ENCODE measurements around the gene RNF175. TPM values are rescaled to one million over a fixed set of nuclear protein-coding genes. Genes with fewer than 3 reads are reported as not detected.

RNF175 gene
- total and polyA plus RNA-seq, 4 donors: 0.15 to 1.8 (median 0.16) TPM

- TF ChIP-seq CTCF (IDR thresholded peaks at IDR 0.05; ENCODE audit: control extremely low read depth, extremely low read depth): peak; percentile 70
- no peak overlapping the region for H3K27ac ChIP-seq (ENCODE audit: low read depth in 1 of 2, low read length in 1 of 2)
- peak; percentile 81 for ATAC-seq (ENCODE audit: insufficient read depth, low FRiP score)
- no peaks in the 10 kb centered on the region for H3K27me3 ChIP-seq (ENCODE audit: control insufficient read depth in 3 of 3, insufficient read depth in 3 of 3, low read length in 2 of 3)
- WGBS, 2 donors: 36 to 38% methylated on average over 5 of the region's 5 CpGs
- no peak overlapping the region for H3K4me3 ChIP-seq
- no peaks in the 10 kb centered on the region for H3K36me3 ChIP-seq (ENCODE audit: control insufficient read depth in 4 of 4, insufficient read depth in 4 of 4, low read length in 4 of 4)
- no peak overlapping the region for H3K9ac ChIP-seq (ENCODE audit: insufficient read depth in 1 of 2, low read length in 2 of 2)
- H3K4me1 ChIP-seq (ENCODE audit: control insufficient read depth in 5 of 5, insufficient read depth in 5 of 5, low read length in 5 of 5): peaks cover 0 to 2% (median 0%) of the 10 kb centered on the region in 5 donors
- peak; percentile 76 to 86 (median 86) for DNase-seq
- peaks cover 0 to 9% (median 3%) of the 10 kb centered on the region in 4 donors for H3K9me3 ChIP-seq (ENCODE audit: control insufficient read depth in 4 of 4, insufficient read depth in 3 of 4, low read length in 3 of 4)
Observed at GRCh38 chr4:153750197-153750817, 9.5 kb downstream of the RNF175 start.

GRCh38 chr4:153748378-153748777, 11.4 kb downstream of the RNF175 start:
- Histone ChIP-seq H3K27ac (ENCODE audit: low read depth in 1 of 2, low read length in 1 of 2) (no peak overlapping the region), H3K9ac (ENCODE audit: insufficient read depth in 1 of 2, low read length in 2 of 2) (no peak overlapping the region), H3K9me3 (ENCODE audit: control insufficient read depth in 4 of 4, insufficient read depth in 3 of 4, low read length in 3 of 4) (peaks cover 0 to 3% (median 0%) of the 10 kb centered on the region in 4 donors), H3K27me3 (ENCODE audit: control insufficient read depth in 3 of 3, insufficient read depth in 3 of 3, low read length in 2 of 3) (no peaks in the 10 kb centered on the region), H3K36me3 (ENCODE audit: control insufficient read depth in 4 of 4, insufficient read depth in 4 of 4, low read length in 4 of 4) (no peaks in the 10 kb centered on the region), H3K4me1 (ENCODE audit: control insufficient read depth in 5 of 5, insufficient read depth in 5 of 5, low read length in 5 of 5) (peaks cover 0 to 2% (median 0%) of the 10 kb centered on the region in 5 donors), H3K4me3 (no peak overlapping the region)
- ATAC-seq (ENCODE audit: insufficient read depth, low FRiP score) (no peak), DNase-seq (no peak)
- no peak for TF ChIP-seq CTCF (IDR thresholded peaks at IDR 0.05; ENCODE audit: control extremely low read depth, extremely low read depth)
- WGBS, 2 donors: 68 to 80% methylated on average over 6 of the region's 6 CpGs

GRCh38 chr4:153747406-153747955, 12.3 kb downstream of the RNF175 start:
- 29 to 71% methylated on average over 4 of the region's 4 CpGs for WGBS, 2 donors
- Histone ChIP-seq H3K27me3 (ENCODE audit: control insufficient read depth in 3 of 3, insufficient read depth in 3 of 3, low read length in 2 of 3) (no peaks in the 10 kb centered on the region), H3K4me3 (no peak overlapping the region), H3K9me3 (ENCODE audit: control insufficient read depth in 4 of 4, insufficient read depth in 3 of 4, low read length in 3 of 4) (peaks cover 0 to 3% (median 0%) of the 10 kb centered on the region in 4 donors), H3K4me1 (ENCODE audit: control insufficient read depth in 5 of 5, insufficient read depth in 5 of 5, low read length in 5 of 5) (peaks cover 0 to 2% (median 0%) of the 10 kb centered on the region in 5 donors), H3K36me3 (ENCODE audit: control insufficient read depth in 4 of 4, insufficient read depth in 4 of 4, low read length in 4 of 4) (no peaks in the 10 kb centered on the region), H3K9ac (ENCODE audit: insufficient read depth in 1 of 2, low read length in 2 of 2) (no peak overlapping the region), H3K27ac (ENCODE audit: low read depth in 1 of 2, low read length in 1 of 2) (no peak overlapping the region)
- ATAC-seq (ENCODE audit: insufficient read depth, low FRiP score) (no peak), DNase-seq (no peak)
- TF ChIP-seq CTCF (IDR thresholded peaks at IDR 0.05; ENCODE audit: control extremely low read depth, extremely low read depth): no peak
